ENCODE data around the gene NAA30.

DNA sequence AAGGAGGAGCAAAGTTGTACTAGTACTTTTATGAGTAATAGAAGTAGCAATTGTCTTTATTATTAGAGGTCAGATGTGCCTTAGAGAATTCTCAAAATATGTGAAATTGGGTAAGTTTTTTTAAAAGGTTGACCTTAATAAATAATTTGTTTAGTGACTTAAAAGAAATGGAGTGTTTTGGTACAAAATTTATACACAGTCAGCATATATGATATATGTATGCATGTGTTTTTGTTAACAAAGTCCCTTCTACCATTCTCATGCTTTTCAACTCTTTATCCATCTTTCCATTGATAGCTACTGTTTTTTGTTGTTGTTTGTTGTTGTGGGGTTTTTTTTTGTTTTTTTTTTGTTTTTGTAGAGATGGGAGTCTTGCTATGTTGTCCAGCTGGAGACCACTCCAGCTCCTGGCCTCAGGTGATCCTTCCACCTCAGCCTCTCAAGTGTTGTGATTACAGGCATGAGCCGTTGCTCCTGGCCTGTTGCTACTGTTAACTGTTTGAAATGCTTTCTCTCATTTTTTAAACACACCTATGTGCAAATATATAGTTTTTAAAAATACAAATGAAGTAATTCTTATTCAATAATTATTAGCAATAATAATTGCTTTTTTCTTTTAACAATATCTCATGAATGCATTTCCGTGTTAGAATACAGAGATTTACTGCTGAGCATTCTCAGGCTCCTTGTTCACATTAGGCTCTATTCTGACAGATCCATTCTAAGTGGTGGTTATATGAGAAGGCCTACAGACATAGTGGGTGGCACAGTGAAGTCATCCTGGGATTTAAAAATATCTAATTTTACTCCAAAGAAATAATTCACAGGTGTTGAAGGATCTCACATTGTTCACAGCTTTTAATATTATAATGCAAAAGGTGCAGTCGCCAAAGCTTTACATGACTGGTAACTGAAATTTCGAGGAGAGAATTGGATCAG lies 10.4 kb downstream of the NAA30 start:
- no peak for TF ChIP-seq CTCF (IDR thresholded peaks at IDR 0.05)
- TF ChIP-seq POLR2A (IDR thresholded peaks at IDR 0.05), result no peak

Data from body of pancreas (tissue), 4 donors.